EL (cell line): ENCODE data around the gene GRK2.
"Not testable (repeated sequence)": the region's sequence is repeated elsewhere in the genome, so short reads cannot be mapped to it uniquely, and the experiment has no call there.

Experiments used
- DNase-seq: peaks from one replicate; pipeline ENCODE4 v3.0.0-alpha.2; 2016

GRK2 gene

DNA sequence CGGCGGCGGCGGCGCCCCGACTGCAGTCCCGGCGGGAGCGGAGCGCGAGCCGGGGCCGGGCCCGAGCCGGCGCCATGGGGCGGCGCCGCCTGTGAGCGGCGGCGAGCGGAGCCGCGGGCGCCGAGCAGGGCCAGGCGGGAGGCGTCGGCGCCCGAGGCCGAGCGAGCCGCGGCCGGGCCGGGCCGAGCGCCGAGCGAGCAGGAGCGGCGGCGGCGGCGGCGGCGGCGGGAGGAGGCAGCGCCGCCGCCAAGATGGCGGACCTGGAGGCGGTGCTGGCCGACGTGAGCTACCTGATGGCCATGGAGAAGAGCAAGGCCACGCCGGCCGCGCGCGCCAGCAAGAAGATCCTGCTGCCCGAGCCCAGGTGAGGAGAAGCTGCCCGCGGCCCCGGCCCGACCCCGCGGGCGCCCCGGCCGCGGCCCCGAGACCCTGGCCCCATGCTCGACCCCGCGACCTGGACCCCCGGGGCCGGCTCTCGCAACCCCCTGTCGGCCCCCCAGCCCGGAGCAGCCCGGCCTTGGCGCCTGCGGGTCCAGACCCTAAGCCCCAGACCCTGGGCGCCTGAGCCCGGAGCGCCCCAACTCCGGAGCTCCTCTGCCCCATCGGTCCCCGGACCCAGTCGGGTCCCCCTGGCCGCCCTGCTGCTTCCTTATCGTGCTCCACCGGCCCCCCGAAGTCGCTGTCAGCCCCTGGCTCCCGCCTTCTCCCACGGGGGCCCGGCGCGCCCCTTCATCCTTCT, at the start of gene GRK2:
GRK2 (plus strand) TSS at position 25 of the 739 bp plus-strand sequence; CDS start at position 252, 227 bp downstream.
- DNase-seq: peak; percentile 57

DNA sequence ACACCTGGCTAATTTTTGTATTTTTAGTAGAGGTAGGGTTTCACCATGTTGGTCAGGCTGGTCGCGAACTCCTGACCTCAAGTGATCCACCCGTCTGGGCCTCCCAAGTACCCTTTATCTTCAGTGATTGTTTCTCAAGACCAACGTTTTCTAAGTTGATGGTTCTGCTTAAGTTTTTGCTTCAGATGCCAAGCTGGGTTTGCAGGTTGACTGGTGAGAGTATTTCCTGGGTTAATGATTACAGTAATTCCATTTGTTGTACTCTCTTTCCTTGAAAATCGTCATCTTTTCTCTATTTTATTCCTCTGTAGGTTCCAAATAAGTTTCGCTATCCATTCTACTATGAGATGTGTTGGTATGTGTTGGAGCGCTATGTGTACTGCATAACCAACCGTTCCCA, 38.5 kb upstream of the GRK2 start:
- DNase-seq: no peak

DNA sequence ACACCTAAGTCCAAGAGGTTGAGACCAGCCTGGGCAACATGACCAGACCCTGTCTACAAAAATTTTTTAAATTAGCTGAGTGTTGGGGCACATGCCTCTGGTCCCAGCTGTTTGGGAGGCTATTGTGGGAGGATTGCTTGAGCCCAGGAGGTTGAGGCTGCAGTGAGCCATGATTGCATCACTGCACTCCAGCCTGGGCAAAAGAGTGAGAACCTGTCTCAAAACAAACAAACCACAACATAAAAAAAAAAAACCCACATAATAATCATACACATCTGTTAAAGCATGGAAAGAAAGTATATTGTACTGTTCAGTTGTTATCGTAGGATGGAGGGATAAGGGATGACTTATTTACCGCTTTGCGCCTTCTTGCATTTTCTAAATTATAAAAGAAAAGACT, 35.9 kb upstream of the GRK2 start:
- no peak for DNase-seq

DNA sequence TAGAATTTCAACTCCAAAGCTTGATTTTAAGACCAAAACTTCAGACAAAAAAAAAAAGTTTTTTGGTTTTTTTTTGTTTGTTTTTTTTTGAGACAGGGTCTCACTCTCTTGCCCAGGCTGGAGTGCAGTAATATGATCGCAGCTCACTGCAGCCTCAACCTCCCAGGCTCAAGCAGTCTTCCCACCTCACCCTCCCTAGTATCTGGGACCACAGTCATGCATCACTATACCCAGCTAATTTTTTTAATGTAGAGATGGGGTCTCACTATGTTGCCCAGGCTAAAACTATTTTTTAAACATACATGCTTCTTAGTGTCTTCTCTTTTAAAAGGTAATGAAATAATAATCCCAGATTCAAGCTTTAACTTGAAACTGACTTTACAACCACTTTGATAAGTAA, 35.4 kb upstream of the GRK2 start:
- no peak for DNase-seq

DNA sequence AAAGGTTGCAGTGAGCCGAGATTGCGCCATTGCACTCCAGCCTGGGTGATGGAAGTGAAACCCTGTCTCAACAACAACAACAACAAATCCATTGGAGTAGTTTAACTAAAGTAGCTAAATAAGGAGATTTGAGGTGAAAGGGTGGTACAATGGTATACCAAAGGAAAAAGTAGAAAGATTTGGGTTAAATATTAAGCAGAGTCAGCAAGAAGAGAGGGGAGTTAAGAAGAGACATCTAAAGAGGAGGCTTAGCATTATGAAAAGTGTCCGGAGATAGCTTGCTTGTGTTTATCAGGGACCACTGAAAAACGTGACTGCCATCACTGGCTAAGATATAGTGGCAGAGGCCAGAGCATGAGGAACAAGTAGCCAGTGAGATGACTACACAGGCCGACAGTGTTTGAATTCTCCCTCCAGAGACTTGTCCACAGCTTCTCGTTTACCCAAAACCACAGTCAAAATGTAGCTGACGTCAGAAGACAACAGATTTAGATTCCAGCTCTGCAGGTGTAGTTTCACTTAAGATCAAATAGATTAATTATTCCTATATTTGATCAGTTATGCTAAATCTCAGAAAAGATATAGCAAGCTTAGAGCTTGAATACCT, 32.6 kb upstream of the GRK2 start:
- no peak for DNase-seq

DNA sequence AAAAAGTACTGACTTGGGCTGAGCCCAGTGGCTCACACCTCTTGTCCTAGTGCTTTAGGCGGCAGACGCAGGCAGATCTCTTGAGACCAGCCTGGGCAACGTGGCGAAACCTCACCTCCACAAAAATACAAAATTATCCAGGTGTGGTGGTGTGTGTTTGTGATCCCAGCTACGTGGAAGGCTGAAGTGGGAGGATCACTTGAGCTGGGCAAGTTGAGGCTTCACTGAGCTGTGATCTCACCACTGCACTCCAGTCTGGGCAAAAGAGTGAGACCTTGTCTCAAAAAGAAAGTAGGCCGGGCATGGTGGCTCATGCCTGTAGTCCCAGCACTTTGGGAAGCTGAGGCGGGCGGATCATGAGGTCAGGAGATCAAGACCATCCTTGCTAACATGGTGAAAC, 31.7 kb upstream of the GRK2 start:
- not testable (repeated sequence) for DNase-seq

DNA sequence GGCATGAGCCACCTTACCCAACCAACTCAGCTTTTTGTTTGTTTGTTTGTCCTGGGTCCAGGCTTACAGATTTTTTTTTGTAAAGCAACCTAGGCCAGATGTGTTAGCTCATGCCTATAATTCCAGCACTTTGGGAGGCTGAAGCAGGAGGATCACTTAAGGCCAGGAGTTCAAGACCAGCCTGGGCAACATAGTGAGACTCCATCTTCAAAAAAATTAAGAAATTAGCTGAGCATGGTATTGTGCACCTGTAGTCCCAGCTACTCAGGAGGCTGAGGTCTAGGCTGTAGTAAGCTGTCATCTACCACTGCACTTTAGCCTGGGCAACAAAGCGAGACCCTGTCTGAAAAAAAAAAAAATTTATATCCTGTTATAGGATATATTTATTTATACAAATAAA, 28.7 kb upstream of the GRK2 start:
- no peak for DNase-seq

DNA sequence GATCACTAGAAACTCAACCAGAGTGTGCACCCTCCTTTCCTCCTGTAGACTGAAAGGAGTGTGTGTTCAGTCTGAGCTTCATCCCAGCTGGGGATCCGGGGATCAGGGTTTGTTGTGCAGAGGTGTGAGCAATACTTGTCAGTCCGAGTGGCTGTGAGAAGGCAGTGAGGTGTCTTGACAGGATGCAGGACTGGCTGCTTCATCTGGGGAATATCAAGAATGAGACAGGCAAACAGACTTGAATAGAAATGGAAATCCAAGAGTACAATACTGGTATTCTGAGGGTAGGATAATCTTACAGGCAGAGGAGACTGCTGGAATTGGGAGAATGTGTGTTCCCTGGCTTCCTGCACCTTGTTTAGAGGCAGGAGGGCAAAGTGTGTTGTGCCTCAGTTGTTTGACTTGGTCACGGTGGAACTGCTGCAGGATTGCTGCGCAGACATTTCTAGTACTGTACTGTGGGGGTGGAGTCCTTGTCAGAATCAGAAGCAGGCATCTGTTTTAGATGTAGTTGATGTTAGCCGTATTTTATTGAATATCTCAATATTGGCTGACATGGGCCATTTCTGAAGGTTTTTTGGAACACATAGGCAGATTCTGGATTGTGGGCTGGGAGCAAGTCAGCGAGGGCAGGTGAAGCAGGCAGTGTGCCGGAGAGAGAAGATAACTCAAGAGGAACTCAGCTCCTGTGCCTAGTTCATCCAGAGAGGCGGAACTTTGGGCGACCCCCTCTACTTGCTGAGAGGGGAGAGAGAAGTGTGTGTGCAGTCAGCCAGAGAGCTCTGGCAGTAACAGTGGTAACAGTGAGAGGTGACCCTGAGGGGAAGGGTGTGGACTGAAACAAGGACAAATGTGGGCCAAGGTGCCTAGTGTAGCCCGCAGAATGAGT, 27.1 kb upstream of the GRK2 start:
- peak; percentile 12 for DNase-seq

DNA sequence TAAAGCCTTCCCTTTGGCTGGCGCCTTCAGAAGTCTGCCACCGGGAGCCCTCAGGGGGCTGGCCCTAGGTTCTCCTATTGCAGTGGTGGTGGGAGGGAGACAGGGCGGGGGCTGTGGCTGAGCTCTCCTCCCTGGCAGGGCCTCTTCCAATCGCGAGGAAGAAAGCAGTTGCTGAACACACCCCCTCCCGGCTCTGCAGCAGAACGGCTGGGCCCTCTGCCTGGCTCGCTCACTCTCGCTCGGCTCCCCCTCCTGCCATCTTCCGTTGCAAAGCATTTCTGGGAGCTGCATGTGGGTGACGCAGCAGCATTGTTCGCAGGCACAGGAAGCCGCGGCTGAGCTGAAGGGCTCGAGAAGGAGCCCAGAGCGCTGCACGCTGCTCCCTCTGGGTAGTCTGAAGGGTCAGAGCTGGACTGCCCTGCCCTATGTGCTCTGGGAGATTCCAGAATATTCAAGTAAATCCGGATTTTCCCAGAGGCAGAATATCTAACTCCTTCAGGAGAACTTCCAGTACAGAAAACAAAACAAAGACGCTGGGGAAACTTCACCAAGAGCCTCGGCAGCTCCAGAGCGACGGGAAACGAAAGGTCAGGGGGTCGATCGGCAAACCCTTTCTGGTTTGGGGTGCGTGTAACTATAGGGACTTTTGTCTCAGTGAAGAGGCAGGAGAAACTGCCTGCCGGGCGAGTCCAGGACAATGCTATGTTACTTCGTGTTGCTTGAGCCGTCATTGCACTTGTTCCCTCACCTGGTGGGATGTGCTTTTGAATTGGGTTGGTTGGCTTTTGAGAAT, 26.3 kb upstream of the GRK2 start:
- peak; percentile 99 for DNase-seq

DNA sequence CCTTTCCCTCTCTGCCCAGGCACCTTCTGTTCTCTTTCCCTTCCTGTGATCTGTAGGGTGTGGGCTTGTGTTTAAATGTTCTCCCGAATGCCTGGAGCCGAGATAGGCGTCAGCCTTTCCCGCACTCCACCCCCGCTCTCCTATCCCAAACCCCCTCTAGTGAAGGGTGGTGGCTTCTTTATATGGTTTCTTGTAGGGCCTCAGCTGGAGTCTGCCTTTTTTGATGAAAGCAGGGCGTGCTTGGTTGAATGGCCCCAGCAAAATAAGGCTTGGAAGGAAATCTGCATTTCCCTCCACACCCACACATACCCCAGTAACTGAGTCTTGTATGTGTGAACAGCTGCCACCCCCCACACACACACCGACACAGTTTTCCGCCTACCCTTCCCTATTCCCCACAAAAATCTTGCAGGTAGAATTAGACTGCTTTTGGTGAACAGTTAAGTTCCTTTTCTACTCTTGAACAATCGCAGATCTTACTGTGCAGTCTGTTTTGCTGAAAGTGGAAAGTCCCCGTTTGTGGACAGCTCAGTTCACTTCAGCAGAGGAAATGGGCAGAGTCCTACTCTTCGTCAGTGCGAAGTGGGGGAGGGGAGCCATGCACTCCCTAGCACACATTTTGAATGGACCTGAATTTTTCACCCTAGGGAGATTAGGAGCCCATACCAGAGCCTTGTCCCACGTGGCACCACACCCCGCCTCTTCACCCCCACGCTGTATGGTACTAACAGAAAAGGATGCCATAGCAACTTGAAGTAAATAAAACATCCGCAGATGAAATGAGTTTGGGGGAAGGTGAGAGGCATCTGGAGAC, 25.5 kb upstream of the GRK2 start:
- DNase-seq: peak; percentile 81

DNA sequence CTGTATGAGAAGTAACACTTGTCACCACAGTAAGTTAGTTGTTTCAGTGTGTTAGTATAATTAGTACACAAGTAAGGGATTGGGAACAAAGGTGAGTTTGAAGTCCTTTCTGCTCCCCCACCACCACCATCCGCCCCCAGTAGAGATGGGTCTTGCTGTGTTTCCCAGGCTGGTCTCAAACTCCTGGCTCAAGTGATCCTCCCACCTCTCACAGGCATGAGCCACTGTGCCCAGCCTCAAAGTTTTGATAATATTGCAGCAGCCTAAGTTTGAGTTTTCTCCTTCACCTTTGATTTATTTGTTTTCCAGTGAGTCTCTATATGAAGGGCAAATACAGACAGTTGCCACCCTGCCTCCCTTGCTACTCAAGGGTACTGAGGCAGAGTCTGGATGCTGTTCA, 23.7 kb upstream of the GRK2 start:
- no peak for DNase-seq

DNA sequence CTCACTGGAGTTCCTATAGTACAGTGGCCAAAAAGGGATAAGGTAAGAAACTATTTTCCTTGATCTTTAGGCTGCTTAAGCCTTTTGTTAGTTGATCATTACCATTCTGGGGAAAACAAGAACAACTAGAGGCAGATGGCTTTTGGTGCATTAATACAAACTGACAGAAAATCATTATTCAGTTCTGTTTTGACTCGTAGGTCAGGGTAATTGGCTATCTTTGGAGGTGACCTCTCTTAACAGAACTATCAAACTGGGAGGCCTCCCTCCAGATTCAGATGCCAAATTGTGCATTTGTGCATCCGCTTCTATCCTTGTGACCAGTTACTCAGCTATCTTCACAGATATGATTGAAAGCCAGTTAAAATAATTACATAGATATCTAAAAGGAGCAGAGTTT, 23.2 kb upstream of the GRK2 start:
- no peak for DNase-seq

DNA sequence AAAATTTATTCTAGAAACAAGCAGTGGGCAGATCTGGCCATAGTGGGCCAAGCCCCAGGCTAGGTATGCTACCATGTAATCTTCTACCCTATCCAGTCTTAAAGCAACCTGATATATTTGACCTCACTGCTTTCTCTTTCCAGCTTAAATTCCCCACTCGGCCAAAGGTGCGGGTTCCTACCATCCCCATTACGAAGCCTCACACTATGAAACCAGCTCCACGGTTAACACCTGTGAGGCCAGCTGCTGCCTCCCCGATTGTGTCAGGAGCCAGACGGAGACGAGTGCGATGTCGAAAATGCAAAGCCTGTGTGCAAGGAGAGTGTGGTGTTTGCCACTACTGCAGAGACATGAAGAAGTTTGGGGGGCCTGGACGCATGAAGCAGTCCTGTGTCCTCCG, 21.2 kb upstream of the GRK2 start:
- DNase-seq: no peak

DNA sequence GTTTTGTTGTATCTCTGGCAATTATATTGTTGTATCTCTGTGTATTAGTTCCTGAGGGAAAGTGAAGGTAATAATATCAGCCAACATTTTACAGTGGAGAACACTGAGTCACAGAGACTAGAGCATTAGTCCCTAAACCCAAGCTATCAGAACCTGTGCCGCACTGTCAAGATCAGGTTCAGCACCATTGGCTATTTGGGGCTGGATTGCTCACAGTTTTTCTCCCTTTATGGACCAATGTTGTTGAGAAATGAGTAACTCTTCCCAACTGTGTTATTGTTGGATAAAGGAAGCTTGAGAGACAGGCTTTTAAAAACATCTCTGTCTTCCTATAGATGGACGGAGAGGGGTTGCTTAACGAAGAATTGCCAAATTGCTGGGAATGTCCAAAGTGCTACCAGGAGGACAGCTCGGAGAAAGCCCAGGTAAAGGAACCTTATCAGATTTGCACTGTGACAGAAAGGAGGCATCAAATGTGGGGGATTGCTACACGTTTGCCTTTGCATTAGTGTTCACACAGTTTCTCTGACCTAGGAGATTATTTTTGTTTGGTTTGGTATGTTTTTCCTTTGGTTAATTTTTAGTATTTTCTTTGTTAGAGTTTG, 18.2 kb upstream of the GRK2 start:
- no peak for DNase-seq

DNA sequence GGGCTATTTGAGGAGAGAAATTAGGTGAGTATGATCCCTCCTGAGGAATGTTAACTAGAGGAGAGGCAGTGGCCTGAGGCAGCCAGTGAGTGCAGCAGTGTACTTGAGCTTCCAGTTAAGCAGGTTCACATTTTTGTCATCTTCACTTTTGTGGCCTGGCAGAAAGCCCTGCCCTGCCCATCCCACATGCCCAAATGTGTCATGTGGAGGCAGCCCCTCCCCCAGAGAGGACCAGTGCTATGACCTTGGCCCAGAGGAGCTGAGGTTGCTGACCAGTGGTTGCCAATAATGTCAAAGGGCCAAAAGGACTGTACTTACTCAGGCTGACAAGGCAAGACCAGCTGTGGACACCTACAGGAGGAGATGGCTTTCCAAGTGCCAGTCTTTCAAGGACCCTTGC, 17.6 kb upstream of the GRK2 start:
- DNase-seq: peak; percentile 66

DNA sequence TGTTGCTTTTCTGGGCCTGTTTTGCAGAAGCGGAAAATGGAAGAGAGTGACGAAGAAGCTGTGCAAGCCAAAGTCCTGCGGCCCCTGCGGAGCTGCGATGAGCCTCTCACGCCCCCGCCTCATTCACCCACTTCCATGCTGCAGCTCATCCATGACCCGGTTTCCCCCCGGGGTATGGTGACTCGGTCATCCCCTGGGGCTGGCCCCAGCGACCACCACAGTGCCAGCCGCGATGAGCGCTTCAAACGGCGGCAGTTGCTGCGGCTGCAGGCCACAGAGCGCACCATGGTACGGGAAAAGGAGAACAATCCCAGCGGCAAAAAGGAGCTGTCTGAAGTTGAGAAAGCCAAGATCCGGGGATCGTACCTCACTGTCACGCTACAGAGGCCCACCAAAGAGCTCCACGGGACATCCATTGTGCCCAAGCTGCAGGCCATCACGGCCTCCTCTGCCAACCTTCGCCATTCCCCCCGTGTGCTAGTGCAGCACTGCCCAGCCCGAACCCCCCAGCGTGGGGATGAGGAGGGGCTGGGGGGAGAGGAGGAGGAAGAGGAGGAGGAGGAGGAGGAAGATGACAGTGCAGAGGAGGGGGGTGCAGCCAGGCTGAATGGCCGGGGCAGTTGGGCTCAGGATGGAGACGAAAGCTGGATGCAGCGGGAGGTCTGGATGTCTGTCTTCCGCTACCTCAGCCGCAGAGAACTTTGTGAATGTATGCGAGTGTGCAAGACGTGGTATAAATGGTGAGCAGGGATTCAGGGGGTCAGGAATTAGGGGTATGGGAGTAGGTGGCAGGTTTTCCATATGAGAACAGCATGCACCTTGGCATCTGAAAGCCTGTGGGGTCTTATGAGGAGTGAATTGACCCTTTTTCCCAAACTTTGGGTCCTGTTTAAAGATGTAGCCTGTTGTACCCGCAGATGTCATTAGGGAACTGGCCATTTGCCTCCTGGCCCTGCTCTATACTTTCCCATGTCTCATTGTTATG, 15.9 kb upstream of the GRK2 start:
- DNase-seq: no peak

DNA sequence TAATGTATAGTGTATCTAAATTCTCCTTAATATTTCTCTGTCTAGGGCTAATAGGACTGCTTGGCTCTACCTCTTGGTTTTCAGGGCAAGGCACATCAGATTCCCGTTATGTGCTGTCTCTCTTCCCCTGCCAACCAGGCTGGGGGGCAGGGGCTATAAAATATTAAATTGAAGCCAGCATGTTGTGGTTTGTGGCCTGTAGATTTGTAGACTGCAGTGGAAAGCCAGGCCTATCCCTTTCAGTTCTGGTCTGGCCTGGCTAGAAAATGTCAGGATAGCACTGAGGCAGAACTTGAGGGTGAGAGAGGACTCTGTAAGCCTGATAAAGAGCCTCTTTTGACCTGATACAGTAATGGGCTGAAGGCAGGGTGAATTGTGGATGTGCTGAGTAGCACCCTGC, 14.4 kb upstream of the GRK2 start:
- no peak for DNase-seq

DNA sequence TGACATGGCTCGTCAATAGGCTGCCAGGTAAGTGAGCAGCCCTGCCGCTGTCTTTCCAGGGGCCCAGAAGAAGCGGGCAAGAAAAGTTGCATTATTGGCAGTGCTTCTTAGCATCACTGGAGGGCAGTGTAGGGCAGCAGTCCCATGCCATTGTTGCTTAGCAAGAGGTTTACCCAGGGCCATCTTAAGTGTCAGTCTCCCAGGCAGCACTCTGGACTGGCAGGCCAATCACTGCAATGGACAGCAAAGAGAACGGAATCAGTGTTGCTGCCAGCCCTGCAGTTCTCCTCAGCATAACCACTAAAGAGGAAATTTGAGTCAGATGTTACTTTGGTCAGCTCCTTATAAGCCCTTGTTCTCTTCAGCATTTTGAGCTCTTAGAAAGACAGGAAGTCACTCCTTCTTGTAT, 13.4 kb upstream of the GRK2 start:
- peak; percentile 35 for DNase-seq

DNA sequence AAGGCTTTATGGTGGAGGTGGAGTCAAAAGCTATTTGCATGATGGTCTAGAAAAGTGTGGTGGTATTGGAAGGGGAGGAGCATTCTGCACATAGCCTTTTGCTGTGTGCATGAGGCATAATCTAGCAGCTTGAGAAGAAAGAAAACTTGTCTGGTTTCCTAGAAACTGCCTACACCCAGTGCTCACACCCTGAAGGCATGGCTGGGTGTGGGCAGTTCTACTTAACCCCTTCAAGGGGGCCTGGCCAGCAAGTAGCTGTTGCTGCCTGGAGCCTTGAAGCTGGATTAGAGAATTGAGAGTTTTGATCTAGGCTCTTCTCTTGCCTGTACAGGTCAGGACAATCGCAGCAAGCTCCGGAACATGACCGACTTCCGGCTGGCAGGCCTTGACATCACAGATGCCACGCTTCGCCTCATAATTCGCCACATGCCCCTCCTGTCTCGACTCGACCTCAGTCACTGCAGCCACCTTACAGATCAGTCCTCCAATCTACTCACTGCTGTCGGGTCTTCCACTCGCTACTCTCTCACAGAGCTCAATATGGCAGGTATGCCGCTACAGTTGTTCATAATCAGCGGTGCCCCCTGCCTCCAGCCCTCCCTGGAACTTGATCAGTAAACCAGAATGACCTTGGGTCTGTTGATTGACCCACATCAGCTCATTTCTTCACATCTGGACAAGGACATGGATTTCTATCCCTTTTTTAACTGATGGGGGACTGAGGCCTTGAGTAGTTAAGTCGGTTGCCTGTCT, 12.2 kb upstream of the GRK2 start:
- no peak for DNase-seq

DNA sequence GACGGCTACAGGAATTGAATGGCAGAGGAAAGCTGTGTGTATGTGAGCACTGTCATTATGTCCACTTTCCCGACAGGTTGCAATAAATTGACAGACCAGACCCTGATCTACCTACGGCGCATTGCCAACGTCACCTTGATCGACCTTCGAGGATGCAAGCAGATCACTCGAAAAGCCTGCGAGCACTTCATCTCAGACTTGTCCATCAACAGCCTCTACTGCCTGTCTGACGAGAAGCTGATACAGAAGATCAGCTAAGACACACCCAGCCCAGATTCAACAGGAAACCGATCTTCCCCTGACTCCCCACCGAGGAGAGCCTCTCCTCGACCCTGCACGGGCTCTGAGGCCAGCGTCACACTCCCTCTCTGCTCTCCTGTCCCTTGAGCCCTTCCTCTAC, 11.5 kb upstream of the GRK2 start:
- no peak for DNase-seq
